ENCODE measurements around the gene SYT1. TPM values are rescaled to one million over a fixed set of nuclear protein-coding genes. Genes with fewer than 3 reads are reported as not detected.

Gene SYT1
- total RNA-seq, 2 experiments from 2014 or later, result not detected

GRCh38 chr12:79238246-79238645, 373.7 kb downstream of the SYT1 start:
- intact Hi-C loops (cut with micrococcal nuclease; ENCODE audit: unreplicated experiment), result no loop called here
- CTCF ChIA-PET (ENCODE audit: unreplicated experiment), result no interaction called here

DNA sequence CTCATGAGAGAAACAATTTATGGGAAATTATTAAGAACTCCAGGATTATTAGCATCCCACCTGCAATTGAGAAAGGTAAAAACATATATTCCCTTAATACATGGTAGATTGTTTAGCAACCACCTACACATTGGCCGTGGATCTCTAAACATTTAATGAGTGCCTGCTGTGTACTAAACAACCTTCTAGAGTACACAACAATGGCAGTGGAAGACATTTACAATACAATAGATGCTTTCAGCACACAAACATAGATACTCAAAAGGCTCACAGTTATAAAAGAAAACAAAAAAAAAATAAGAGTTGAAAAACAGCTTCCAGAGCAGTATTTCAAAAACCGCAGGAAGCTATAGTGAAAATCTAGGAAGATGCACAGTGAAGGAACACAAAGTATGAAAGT, 382.9 kb downstream of the SYT1 start:
- no peak for TF ChIP-seq EZH2phosphoT487 (IDR thresholded peaks at IDR 0.05; ENCODE audit: borderline replicate concordance, low read depth, low read length)
- TF ChIP-seq, protein P1, sequence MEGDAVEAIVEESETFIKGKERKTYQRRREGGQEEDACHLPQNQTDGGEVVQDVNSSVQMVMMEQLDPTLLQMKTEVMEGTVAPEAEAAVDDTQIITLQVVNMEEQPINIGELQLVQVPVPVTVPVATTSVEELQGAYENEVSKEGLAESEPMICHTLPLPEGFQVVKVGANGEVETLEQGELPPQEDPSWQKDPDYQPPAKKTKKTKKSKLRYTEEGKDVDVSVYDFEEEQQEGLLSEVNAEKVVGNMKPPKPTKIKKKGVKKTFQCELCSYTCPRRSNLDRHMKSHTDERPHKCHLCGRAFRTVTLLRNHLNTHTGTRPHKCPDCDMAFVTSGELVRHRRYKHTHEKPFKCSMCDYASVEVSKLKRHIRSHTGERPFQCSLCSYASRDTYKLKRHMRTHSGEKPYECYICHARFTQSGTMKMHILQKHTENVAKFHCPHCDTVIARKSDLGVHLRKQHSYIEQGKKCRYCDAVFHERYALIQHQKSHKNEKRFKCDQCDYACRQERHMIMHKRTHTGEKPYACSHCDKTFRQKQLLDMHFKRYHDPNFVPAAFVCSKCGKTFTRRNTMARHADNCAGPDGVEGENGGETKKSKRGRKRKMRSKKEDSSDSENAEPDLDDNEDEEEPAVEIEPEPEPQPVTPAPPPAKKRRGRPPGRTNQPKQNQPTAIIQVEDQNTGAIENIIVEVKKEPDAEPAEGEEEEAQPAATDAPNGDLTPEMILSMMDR (conservative IDR thresholded peaks at IDR 0.05; ENCODE audit: low read length), result no peak
- Histone ChIP-seq H3K4me1 (ENCODE audit: insufficient read depth, low read length, poor library complexity, severe bottlenecking) (no peaks in the 10 kb centered on the region), H3K4me3 (ENCODE audit: low read depth, low read length, poor library complexity, severe bottlenecking) (no peak overlapping the region), H3K36me3 (ENCODE audit: insufficient read depth, low read length) (no peaks in the 10 kb centered on the region), H3K9me2 (ENCODE audit: insufficient read depth, low read length) (no peaks in the 10 kb centered on the region), H3K27ac (ENCODE audit: low read depth, low read length, poor library complexity, severe bottlenecking) (no peak overlapping the region), H3K9me3 (ENCODE audit: low read length) (no peaks in the 10 kb centered on the region), H3K79me2 (ENCODE audit: insufficient read depth, low read depth, low read length) (no peaks in the 10 kb centered on the region), H3K4me2 (ENCODE audit: low read length) (no peak overlapping the region), H4K20me1 (ENCODE audit: insufficient read depth, low read length) (no peaks in the 10 kb centered on the region), H2AFZ (ENCODE audit: low read length) (no peak overlapping the region)
- intact Hi-C loops (cut with micrococcal nuclease; ENCODE audit: unreplicated experiment), result no loop called here
- ChIA-PET POLR2A (no interaction called here), CTCF (ENCODE audit: unreplicated experiment) (no interaction called here)
- no TSS peak for BruUV-seq (replicated peaks)
- DNase-seq (ENCODE audit: low spot score), result no peak

More at GRCh38 chr12:79238246-79238645, 373.7 kb downstream of the SYT1 start:
- Histone ChIP-seq H3K27ac (ENCODE audit: low read depth, low read length, poor library complexity, severe bottlenecking) (no peak overlapping the region), H3K36me3 (ENCODE audit: insufficient read depth, low read length) (no peaks in the 10 kb centered on the region), H4K20me1 (ENCODE audit: insufficient read depth, low read length) (no peaks in the 10 kb centered on the region), H3K4me2 (ENCODE audit: low read length) (no peak overlapping the region), H2AFZ (ENCODE audit: low read length) (no peak overlapping the region), H3K4me1 (ENCODE audit: insufficient read depth, low read length, poor library complexity, severe bottlenecking) (no peaks in the 10 kb centered on the region), H3K4me3 (ENCODE audit: low read depth, low read length, poor library complexity, severe bottlenecking) (no peak overlapping the region), H3K9me2 (ENCODE audit: insufficient read depth, low read length) (no peaks in the 10 kb centered on the region), H3K79me2 (ENCODE audit: insufficient read depth, low read depth, low read length) (no peaks in the 10 kb centered on the region), H3K9me3 (ENCODE audit: low read length) (no peaks in the 10 kb centered on the region)
- POLR2A ChIA-PET, result no interaction called here
- BruUV-seq (replicated peaks), result no TSS peak
- no peak for TF ChIP-seq EZH2phosphoT487 (IDR thresholded peaks at IDR 0.05; ENCODE audit: borderline replicate concordance, low read depth, low read length)
- TF ChIP-seq, protein P1 (conservative IDR thresholded peaks at IDR 0.05; ENCODE audit: low read length), result no peak
- DNase-seq (ENCODE audit: low spot score), result no peak

GRCh38 chr12:79250186-79250585, 385.6 kb downstream of the SYT1 start:
- CTCF ChIA-PET (ENCODE audit: unreplicated experiment), result no interaction called here
- intact Hi-C loops (cut with micrococcal nuclease; ENCODE audit: unreplicated experiment), result no loop called here
- Histone ChIP-seq H4K20me1 (ENCODE audit: insufficient read depth, low read length) (no peaks in the 10 kb centered on the region), H3K36me3 (ENCODE audit: insufficient read depth, low read length) (no peaks in the 10 kb centered on the region), H3K9me2 (ENCODE audit: insufficient read depth, low read length) (no peaks in the 10 kb centered on the region), H3K4me1 (ENCODE audit: insufficient read depth, low read length, poor library complexity, severe bottlenecking) (no peaks in the 10 kb centered on the region), H3K4me3 (ENCODE audit: low read depth, low read length, poor library complexity, severe bottlenecking) (no peak overlapping the region), H3K9me3 (ENCODE audit: low read length) (no peaks in the 10 kb centered on the region), H2AFZ (ENCODE audit: low read length) (no peak overlapping the region), H3K27ac (ENCODE audit: low read depth, low read length, poor library complexity, severe bottlenecking) (no peak overlapping the region), H3K4me2 (ENCODE audit: low read length) (no peak overlapping the region), H3K79me2 (ENCODE audit: insufficient read depth, low read depth, low read length) (no peaks in the 10 kb centered on the region)
- no peak for TF ChIP-seq EZH2phosphoT487 (IDR thresholded peaks at IDR 0.05; ENCODE audit: borderline replicate concordance, low read depth, low read length)
- no peak for DNase-seq (ENCODE audit: low spot score)
- BruUV-seq (replicated peaks), result no TSS peak
- POLR2A ChIA-PET, result no interaction called here

Data from OCI-LY7 (cell line).